ENCODE measurements around the gene EPHA6.

Gene EPHA6

GRCh38 chr3:97037294-97037943 lies 223.0 kb downstream of the EPHA6 start:
- no peak for DNase-seq

- no peak for DNase-seq
Measured at GRCh38 chr3:97043411-97043810, 229.0 kb downstream of the EPHA6 start.

GRCh38 chr3:97057365-97057764 lies 243.0 kb downstream of the EPHA6 start:
- no peak for DNase-seq

GRCh38 chr3:97059168-97059567 lies 244.8 kb downstream of the EPHA6 start:
- no peak for DNase-seq

GRCh38 chr3:97066531-97066930 lies 252.1 kb downstream of the EPHA6 start:
- no peak for DNase-seq

GRCh38 chr3:97070302-97070701 lies 255.9 kb downstream of the EPHA6 start:
- DNase-seq: no peak

- no peak for DNase-seq
Measured at GRCh38 chr3:97074546-97074945, 260.2 kb downstream of the EPHA6 start.

- no peak for DNase-seq
Measured at GRCh38 chr3:97076673-97077072, 262.3 kb downstream of the EPHA6 start.

- no peak for DNase-seq
Measured at GRCh38 chr3:97089621-97090020, 275.2 kb downstream of the EPHA6 start.

- DNase-seq: no peak
Measured at GRCh38 chr3:97102641-97103040, 288.2 kb downstream of the EPHA6 start.

- no peak for DNase-seq
Measured at GRCh38 chr3:97105989-97106651, 291.7 kb downstream of the EPHA6 start.

GRCh38 chr3:97106652-97106989 lies 292.2 kb downstream of the EPHA6 start:
- no peak for DNase-seq

GRCh38 chr3:97108136-97108535 lies 293.7 kb downstream of the EPHA6 start:
- DNase-seq: no peak

GRCh38 chr3:97111244-97111643 lies 296.9 kb downstream of the EPHA6 start:
- DNase-seq: no peak

GRCh38 chr3:97121386-97121785 lies 307.0 kb downstream of the EPHA6 start:
- no peak for DNase-seq

GRCh38 chr3:97125902-97126499 lies 311.6 kb downstream of the EPHA6 start:
- DNase-seq: no peak

GRCh38 chr3:97131476-97131875 lies 317.1 kb downstream of the EPHA6 start:
- no peak for DNase-seq

GRCh38 chr3:97138914-97139541 lies 324.6 kb downstream of the EPHA6 start:
- DNase-seq: no peak

GRCh38 chr3:97148931-97149330 lies 334.5 kb downstream of the EPHA6 start:
- DNase-seq: no peak

GRCh38 chr3:97161169-97161568 lies 346.8 kb downstream of the EPHA6 start:
- DNase-seq: no peak

GRCh38 chr3:97177242-97177641 lies 362.8 kb downstream of the EPHA6 start:
- no peak for DNase-seq

GRCh38 chr3:97181704-97182103 lies 367.3 kb downstream of the EPHA6 start:
- no peak for DNase-seq

GRCh38 chr3:97187771-97188170 lies 373.4 kb downstream of the EPHA6 start:
- DNase-seq: no peak

- no peak for DNase-seq
Measured at GRCh38 chr3:97189835-97190234, 375.4 kb downstream of the EPHA6 start.
